BJ (cell line): ENCODE data around the gene SOX10. TPM values are rescaled to one million over a fixed set of nuclear protein-coding genes. Genes with fewer than 3 reads are reported as not detected.

Source experiments
- CTCF ChIA-PET: fragments of 350-600 bp; formaldehyde crosslinking; extraction: SDS; loops from one replicate; lab custom pipeline; 2021; ENCODE audit warnings: antibody characterized with exemption, inconsistent platforms; lab: Yijun Ruan, JAX
- POLR2A ChIA-PET: fragments of 300-600 bp; sonication (Branson Sonifier 250); formaldehyde crosslinking; extraction: SDS; loops from one replicate; lab custom pipeline; 2021; ENCODE audit warnings: antibody characterized with exemption; lab: Charles Lee
- DNase-seq: peaks from one replicate; pipeline ENCODE4 v3.0.0-alpha.2; 2011; ENCODE audit warnings: low read depth
- H3K27me3 ChIP-seq: 2 replicates; pipeline ENCODE4 v1.6.0; 2011; ENCODE audit warnings: low read length; ENCODE audit not compliant: control insufficient read depth, insufficient read depth
- H3K36me3 ChIP-seq: 2 replicates; pipeline ENCODE4 v1.5.1; 2011; ENCODE audit warnings: low read length; ENCODE audit not compliant: control insufficient read depth, insufficient read depth
- H3K4me3 ChIP-seq: 2 replicates; pipeline ENCODE4 v1.5.1; 2011; ENCODE audit warnings: low read depth, mild to moderate bottlenecking, control low read depth, low read length
- CTCF ChIP-seq: IDR thresholded peaks from 2 replicates; pipeline ENCODE4 v1.5.1; 2011; ENCODE audit warnings: low read depth, mild to moderate bottlenecking, control low read depth, inconsistent platforms, low read length, moderate library complexity; ENCODE audit not compliant: insufficient read depth
- polyA plus RNA-seq: library from polyadenylated mRNA; depleted of rRNA; stranded (reverse); fragments of >200 nt; gene quantifications from 2 replicates; pipeline ENCODE4 v1.2.3, GENCODE V29; 2011

SOX10 gene
- polyA plus RNA-seq, 1 experiment: not detected

GRCh38 chr22:38018938-38019827 is 34.8 kb upstream of the SOX10 start:
- Histone ChIP-seq H3K27me3 (0 out of 2 replicates have a peak, but pooled peaks cover 1% of the 10 kb centered on the region), H3K4me3 (no peak overlapping the region), H3K36me3 (no peaks in the 10 kb centered on the region)
- ChIA-PET POLR2A (no interaction called here), CTCF (no interaction called here)
- no peak for TF ChIP-seq CTCF
- no peak for DNase-seq

DNA sequence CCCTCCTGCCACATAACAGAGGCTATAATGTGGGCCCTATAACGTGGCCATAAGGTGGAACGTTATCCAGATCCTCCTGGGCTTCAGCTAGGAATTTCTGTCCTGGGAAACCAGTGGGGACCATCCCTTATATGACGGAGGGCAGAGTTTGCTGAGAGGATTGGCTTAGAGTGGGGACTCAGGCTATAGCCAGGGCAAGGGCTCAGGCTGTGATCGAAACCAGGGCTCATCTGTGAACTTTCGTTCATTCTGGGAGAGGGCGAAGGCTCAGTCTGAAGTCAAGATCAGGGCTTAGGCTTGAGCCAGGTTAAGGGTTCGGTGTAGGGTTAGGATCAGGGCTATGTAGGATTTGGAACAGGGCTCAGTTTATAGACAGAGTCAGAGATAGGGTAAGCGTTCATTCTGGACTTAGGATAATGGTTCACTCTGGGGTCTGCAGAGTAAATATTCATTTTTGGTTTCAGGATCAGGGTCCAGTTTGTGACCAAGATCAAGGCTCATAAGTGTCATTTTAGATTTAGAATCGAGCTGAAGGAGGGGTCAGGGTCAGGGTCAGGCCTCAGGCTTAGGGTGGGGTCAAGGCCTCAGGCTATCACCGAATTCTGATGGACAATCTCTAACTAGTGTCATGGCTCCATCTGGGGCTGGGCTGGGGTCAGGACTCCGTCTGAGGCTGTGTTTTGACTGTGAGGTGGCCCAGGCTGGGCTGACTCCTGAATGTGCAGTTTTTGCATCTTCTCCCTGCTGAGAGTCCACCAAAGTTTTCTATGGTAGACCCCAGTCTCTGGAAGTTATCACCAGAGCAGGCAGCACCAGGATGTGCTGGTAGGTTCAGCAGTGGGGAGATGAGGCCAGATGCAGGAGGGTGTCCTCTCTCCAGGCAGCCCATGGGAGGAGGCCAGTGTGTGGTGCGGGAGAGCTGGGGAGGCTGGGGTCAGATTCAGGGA is 33.9 kb upstream of the SOX10 start:
- Histone ChIP-seq H3K36me3 (no peaks in the 10 kb centered on the region), H3K4me3 (no peak overlapping the region), H3K27me3 (0 out of 2 replicates have a peak, but pooled peaks cover 1% of the 10 kb centered on the region)
- DNase-seq: no peak
- no peak for TF ChIP-seq CTCF
- CTCF ChIA-PET: interaction anchor here (1.4 kb wide), 1 partner anchor 155 kb away, joined by 3 read pairs; no protein-coding TSS in a partner anchor
- POLR2A ChIA-PET: no interaction called here

- POLR2A ChIA-PET: no interaction called here
- Histone ChIP-seq H3K27me3 (0 out of 2 replicates have a peak, but pooled peaks cover 1% of the 10 kb centered on the region), H3K36me3 (no peaks in the 10 kb centered on the region), H3K4me3 (no peak overlapping the region)
- CTCF ChIA-PET: interaction anchor here (1.4 kb wide), 1 partner anchor 154 kb away, joined by 3 read pairs; no protein-coding TSS in a partner anchor
- TF ChIP-seq CTCF: no peak
- no peak for DNase-seq
These were observed 33.0 kb upstream of the SOX10 start for GRCh38 chr22:38017272-38017920.

GRCh38 chr22:38016182-38017151 is 32.1 kb upstream of the SOX10 start:
- ChIA-PET CTCF (interaction anchor here (0.8 to 1.4 kb wide), 2 partner anchors 51 to 153 kb away, joined by 3 read pairs; no protein-coding TSS in a partner anchor), POLR2A (no interaction called here)
- no peak for DNase-seq
- Histone ChIP-seq H3K36me3 (no peaks in the 10 kb centered on the region), H3K4me3 (no peak overlapping the region), H3K27me3 (0 out of 2 replicates have a peak, but pooled peaks cover 1% of the 10 kb centered on the region)
- no peak for TF ChIP-seq CTCF
